HG02981 (cell line): ENCODE data around the gene SPRR3.

Experiments
- ATAC-seq: cut with Tn5 transposase; IDR thresholded peaks from one replicate; pipeline ENCODE4 v1.9.1; 2021; ENCODE audit warnings: mild to moderate bottlenecking, moderate library complexity; ENCODE audit not compliant: unreplicated experiment

SPRR3 gene

DNA sequence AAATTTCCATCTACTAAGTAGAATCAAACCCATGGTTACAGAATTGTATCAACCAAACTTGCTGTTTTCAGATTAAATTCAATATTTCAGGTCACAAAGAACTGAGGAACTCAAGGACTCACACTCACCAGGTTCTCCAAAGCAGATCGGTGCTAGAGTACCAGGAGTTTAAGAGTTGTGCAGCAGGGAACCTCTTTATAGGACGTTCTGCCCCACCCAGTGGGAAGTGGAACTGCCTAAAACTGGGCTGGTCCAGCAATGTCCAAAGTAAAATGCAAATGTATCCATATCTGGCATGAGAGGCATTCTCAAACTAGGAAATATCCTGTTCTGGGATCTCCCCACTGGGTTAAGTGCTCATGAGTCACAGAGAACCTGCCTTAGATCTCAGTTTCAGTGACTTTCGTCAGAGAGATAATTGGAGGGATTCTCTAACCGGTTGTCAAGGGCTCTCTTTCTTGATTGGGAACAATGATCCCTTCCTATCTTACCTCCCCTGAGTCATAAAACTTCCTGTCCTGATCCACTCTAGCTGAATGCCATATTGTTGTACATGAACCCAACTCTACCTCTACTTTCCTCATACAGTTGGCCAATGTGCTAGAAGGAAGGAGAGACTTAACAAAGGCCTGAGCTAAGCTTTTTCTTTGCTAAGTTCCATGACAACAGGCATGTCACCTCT is 39.5 kb downstream of the SPRR3 start, which contains the start of gene SPRR2D:
Gene SPRR2D, minus strand, starts transcription at position 171 of the 682 bp plus-strand sequence. CDS start 774 bp downstream, outside the sequence.
- no peak for ATAC-seq

DNA sequence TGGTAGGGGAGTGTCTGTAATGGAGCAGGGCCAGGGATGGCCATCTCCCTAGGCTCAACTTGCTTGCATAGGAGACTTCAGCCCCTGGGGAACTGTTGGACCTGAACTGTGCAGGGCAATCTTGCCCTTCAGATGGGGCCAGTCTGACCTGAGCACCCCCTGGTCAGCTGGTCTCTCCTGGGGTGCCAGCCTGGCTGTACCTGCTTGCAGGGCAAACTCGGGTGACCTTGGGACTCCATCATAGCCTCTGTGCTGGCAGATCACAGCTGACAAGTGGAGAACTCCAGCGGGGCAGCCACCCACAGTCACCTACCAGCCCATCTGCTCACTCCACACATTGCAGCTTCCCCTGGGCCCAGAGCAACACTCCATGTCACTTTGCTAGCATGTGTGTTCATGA is 47.7 kb downstream of the SPRR3 start:
- ATAC-seq: no peak
